Upper lobe of right lung (tissue), 1 donor: ENCODE results near the gene TNK2. TPM values are rescaled to one million over a fixed set of nuclear protein-coding genes. Genes with fewer than 3 reads are reported as not detected.
A peak's percentile ranks its signal among the peaks of the same experiment; 100 is the strongest.
"Not testable (repeated sequence)": the region's sequence is repeated elsewhere in the genome, so short reads cannot be mapped to it uniquely, and the experiment has no call there.

ENCODE experiments used
- ATAC-seq: fragments of 200-7000 bp; cut with Tn5 transposase; one replicate; pipeline ENCODE4 v1.9.1; 2020; ENCODE audit warnings: mild to moderate bottlenecking, moderate library complexity
- DNase-seq: peaks from one replicate; pipeline ENCODE4 v3.0.0-alpha.2; 2020
- H3K27ac ChIP-seq: fragments of 200-600 bp; one replicate; pipeline ENCODE4 v1.8.0; 2022
- H3K27me3 ChIP-seq: fragments of 200-600 bp; one replicate; pipeline ENCODE4 v1.8.0; 2022; ENCODE audit warnings: mild to moderate bottlenecking
- H3K36me3 ChIP-seq: fragments of 200-600 bp; one replicate; pipeline ENCODE4 v1.8.0; 2022
- H3K4me1 ChIP-seq: fragments of 200-600 bp; one replicate; pipeline ENCODE4 v1.8.0; 2022
- H3K4me3 ChIP-seq: fragments of 200-600 bp; one replicate; pipeline ENCODE4 v1.8.0; 2022; ENCODE audit warnings: mild to moderate bottlenecking
- H3K9me3 ChIP-seq: fragments of 200-600 bp; one replicate; pipeline ENCODE4 v1.8.0; 2022
- intact Hi-C: fragments of 100-400 bp; cut with DNase I; formaldehyde crosslinking; loops from one replicate; pipeline ENCODE4 v1.11.0; 2022
- total RNA-seq: library from RNA; stranded (reverse); fragmentation: NEBNext Ultra II Directional; extraction: Animal tissue kit (Norgen Biotek cat#: 25700); gene quantifications from one replicate; pipeline ENCODE4 v1.2.1, GENCODE V29; 2021
- TF ChIP-seq, protein P1 (sequence below): fragments of 200-600 bp; IDR thresholded peaks from one replicate; pipeline ENCODE4 v1.8.0; 2022; ENCODE audit warnings: antibody characterized with exemption
- donor health status: DM: no; HTN: yes; CAD: no; lungs with severe emphysema.

TNK2 gene
- total RNA-seq, 1 donor from 2014 or later = 58.8 TPM

DNA sequence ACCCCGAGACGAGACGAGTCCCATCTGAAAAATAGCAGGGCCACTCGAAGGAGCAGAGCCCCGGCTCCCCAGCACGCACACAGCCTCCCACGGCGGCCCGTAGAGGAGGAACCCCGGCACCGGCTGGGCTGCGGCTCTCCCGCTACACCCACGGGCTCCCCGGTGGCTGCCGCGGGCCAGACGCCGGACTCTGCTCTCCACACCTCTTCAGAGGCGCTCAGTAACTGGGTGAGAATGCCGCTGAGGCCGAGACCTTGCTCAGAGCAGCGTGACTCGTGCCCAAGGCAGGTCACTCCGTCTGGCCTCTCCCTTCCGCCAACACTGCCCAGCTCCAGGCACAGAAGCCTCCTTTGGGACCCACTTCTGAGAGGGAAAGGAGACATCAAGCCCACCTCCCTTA lies 34.4 kb downstream of the TNK2 start:
- intact Hi-C loops = no loop called here
- Histone ChIP-seq H3K36me3 (peaks cover 21% of the 10 kb centered on the region), H3K27ac (no peak overlapping the region), H3K27me3 (no peaks in the 10 kb centered on the region), H3K4me1 (peaks cover 5% of the 10 kb centered on the region), H3K9me3 (no peaks in the 10 kb centered on the region), H3K4me3 (no peak overlapping the region)
- ATAC-seq (peak; percentile 39), DNase-seq (peak; percentile 69)
- TF ChIP-seq, protein P1, sequence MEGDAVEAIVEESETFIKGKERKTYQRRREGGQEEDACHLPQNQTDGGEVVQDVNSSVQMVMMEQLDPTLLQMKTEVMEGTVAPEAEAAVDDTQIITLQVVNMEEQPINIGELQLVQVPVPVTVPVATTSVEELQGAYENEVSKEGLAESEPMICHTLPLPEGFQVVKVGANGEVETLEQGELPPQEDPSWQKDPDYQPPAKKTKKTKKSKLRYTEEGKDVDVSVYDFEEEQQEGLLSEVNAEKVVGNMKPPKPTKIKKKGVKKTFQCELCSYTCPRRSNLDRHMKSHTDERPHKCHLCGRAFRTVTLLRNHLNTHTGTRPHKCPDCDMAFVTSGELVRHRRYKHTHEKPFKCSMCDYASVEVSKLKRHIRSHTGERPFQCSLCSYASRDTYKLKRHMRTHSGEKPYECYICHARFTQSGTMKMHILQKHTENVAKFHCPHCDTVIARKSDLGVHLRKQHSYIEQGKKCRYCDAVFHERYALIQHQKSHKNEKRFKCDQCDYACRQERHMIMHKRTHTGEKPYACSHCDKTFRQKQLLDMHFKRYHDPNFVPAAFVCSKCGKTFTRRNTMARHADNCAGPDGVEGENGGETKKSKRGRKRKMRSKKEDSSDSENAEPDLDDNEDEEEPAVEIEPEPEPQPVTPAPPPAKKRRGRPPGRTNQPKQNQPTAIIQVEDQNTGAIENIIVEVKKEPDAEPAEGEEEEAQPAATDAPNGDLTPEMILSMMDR = no peak

DNA sequence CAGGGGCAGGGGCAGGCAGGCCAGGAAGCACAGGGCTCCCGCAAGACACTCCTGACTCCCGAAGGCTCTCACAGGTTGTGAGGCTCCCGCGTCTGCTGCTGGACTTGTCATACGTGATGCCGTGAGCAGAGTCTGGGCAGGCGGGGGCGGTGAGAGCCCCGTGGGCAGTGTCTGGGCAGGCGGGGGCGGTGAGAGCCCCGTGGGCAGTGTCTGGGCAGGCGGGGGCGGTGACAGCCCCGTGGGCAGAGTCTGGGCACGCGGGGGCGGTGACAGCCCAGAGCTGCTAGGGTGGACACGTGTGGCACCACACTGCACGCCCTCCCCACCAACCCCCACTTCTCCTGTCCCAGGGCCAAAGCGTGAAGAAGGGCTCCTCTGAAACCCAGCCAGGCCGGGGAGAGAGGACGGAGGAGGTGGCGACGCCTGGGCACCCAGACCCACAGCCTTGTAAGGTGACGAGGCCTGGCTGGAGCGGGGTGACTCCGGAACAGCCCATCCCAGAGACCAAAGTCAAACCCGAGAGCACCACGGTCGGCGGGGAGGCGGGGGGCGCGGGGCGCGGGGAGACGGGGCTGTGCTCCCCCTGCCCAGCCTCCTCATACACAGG lies 35.0 kb downstream of the TNK2 start:
- Histone ChIP-seq H3K9me3 (no peaks in the 10 kb centered on the region), H3K36me3 (peaks cover 15% of the 10 kb centered on the region), H3K4me1 (peaks cover 5% of the 10 kb centered on the region), H3K27ac (peak overlapping the region; percentile 63), H3K27me3 (no peaks in the 10 kb centered on the region), H3K4me3 (peak overlapping the region; percentile 19)
- peak; percentile 59 for ATAC-seq
- DNase-seq = peak; percentile 77
- TF ChIP-seq, protein P1 = no peak
- intact Hi-C loops = no loop called here

DNA sequence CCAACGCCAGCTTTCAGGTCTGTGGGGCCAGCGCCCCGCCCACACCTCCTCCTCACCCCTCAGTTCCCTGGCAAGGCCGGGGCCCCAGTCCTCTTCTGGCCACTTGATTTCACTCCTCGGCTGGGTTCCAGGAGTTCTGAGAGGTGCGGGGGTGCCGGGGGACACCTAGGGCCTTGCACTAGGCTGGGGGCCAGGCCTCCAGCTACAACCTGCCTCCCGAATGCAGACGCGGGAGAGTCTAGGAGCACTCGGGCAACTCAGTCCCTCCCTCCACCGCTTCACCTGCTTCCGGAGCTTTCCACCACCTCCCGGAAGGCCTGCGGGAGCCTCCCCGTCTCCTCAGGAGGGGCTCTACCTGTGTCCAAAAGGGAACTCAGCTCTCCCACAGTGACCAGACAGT lies 35.6 kb downstream of the TNK2 start:
- TF ChIP-seq, protein P1 = no peak
- Histone ChIP-seq H3K4me3 (peak overlapping the region; percentile 19), H3K36me3 (peaks cover 13% of the 10 kb centered on the region), H3K27ac (peak overlapping the region; percentile 63), H3K4me1 (peaks cover 5% of the 10 kb centered on the region), H3K27me3 (no peaks in the 10 kb centered on the region), H3K9me3 (no peaks in the 10 kb centered on the region)
- ATAC-seq = peak; percentile 62
- intact Hi-C loops = no loop called here
- DNase-seq = peak; percentile 83

DNA sequence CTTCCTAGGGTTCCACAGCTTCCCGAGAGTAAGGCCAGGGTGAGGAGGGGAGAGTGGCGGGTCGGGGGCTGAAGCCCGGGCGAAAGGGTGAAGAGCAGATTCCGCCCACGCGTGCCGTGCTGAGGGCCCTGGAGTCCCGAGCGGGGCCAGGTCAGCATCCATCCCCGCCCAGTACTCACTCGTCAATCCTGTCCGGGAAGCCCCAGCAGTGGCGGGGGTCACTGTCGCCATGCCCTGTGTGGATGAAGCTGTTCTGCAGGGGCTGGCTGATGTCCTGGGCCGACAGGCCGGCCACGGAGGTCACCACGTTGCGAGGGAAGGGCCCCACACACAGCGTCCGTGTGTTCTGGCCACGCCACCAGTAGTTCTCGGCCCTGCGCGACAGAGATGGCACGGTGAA lies 36.3 kb downstream of the TNK2 start:
- Histone ChIP-seq H3K4me1 (peaks cover 3% of the 10 kb centered on the region), H3K27me3 (no peaks in the 10 kb centered on the region), H3K9me3 (no peaks in the 10 kb centered on the region), H3K4me3 (no peak overlapping the region), H3K27ac (no peak overlapping the region), H3K36me3 (peaks cover 9% of the 10 kb centered on the region)
- no peak for DNase-seq
- intact Hi-C loops = no loop called here
- no peak for ATAC-seq
- TF ChIP-seq, protein P1 = no peak

DNA sequence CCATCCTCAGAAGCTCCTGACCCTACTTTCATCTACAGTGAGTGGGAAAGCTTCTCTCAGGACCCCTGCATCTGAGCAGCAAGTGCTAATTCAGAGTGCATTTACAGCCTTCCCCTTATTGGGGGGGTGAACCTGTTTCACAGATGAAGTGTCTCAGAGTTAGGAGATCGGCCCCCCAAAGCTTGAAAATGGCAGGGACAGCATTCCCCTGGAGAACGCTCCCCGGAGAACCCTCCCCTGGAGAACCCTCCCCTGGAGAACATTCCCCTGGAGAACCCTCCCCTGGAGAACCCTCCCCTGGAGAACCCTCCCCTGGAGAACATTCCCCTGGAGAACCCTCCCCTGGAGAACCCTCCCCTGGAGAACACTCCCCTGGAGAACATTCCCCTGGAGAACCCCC lies 36.7 kb downstream of the TNK2 start:
- intact Hi-C loops, H3K27ac ChIP-seq, H3K4me3 ChIP-seq, DNase-seq, H3K36me3 ChIP-seq, H3K9me3 ChIP-seq, H3K4me1 ChIP-seq, ATAC-seq, H3K27me3 ChIP-seq: not testable (repeated sequence)

DNA sequence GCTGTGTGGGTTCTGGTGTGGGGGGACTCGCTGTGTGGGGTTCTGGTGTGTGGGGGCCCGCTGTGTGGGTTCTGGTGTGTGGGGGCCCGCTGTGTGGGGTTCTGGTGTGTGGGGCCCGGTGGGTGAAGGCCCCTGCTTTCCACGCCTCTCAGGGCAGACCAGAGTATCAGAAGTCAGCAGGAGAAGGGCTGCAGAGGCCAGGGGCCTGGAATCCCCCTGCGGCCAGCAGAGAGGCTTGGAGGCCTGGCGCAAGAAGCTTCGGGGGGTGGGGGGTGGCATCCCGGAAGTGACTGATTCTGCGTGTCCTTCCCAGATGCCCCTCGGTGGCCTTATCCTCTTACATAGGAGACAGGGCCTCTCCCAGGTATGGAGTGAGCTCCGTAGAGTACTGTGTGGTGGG lies 37.4 kb downstream of the TNK2 start:
- Histone ChIP-seq H3K9me3 (no peaks in the 10 kb centered on the region), H3K4me1 (no peaks in the 10 kb centered on the region), H3K27ac (no peak overlapping the region), H3K36me3 (peaks cover 9% of the 10 kb centered on the region), H3K27me3 (no peaks in the 10 kb centered on the region), H3K4me3 (no peak overlapping the region)
- DNase-seq (no peak), ATAC-seq (no peak)
- intact Hi-C loops = no loop called here
- TF ChIP-seq, protein P1 = no peak
